Mucosa of descending colon (tissue), 3 donors: ENCODE data around the gene RBMXL2. TPM values are rescaled to one million over a fixed set of nuclear protein-coding genes. Genes with fewer than 3 reads are reported as not detected.

Source experiments
- ATAC-seq: fragments of 200-7000 bp; cut with Tn5 transposase; one replicate; pipeline ENCODE4 v1.9.1; 2020; ENCODE audit warnings: mild to moderate bottlenecking, moderate library complexity
- DNase-seq, 3 donors: peaks; one replicate each; pipeline ENCODE4 v3.0.0-alpha.2; 2020
- H3K36me3 ChIP-seq: fragments of 200-600 bp; one replicate; pipeline ENCODE4 v1.8.0; 2021; ENCODE audit warnings: low read depth, mild to moderate bottlenecking
- H3K4me1 ChIP-seq: fragments of 200-600 bp; one replicate; pipeline ENCODE4 v1.8.0; 2021; ENCODE audit warnings: low read depth, mild to moderate bottlenecking
- H3K4me3 ChIP-seq: fragments of 200-600 bp; one replicate; pipeline ENCODE4 v1.8.0; 2021; ENCODE audit warnings: mild to moderate bottlenecking
- H3K9me3 ChIP-seq: fragments of 200-600 bp; one replicate; pipeline ENCODE4 v1.8.0; 2021; ENCODE audit warnings: mild to moderate bottlenecking
- CTCF ChIP-seq: fragments of 200-600 bp; IDR thresholded peaks from one replicate; pipeline ENCODE4 v1.8.0; 2022; ENCODE audit warnings: antibody characterized with exemption, mild to moderate bottlenecking
- intact Hi-C, 2 donors: fragments of 100-400 bp; cut with DNase I in 1 of 2; cut with micrococcal nuclease in 1 of 2; formaldehyde crosslinking; loops; one replicate each; pipeline versions ENCODE4 v1.11.0 to v1.11.1; 2022; cut with DNase I, micrococcal nuclease
- total RNA-seq, 3 donors: library from RNA; stranded (reverse); fragmentation: NEBNext Ultra II Directional in 2 of 3; extraction: Animal tissue kit (Norgen Biotek cat#: 25700) in 2 of 3; gene quantifications; one replicate each; pipeline versions ENCODE4 v1.2.1 to v1.2.4, GENCODE V29; 2021 to 2023
- donor health status: DM: no; HTN: no; CAD: no; lungs with moderate emphysema.
- donor health status: DM: no; HTN: no; CAD: no.
- donor health status: DM: no; HTN: yes; CAD: no.

The RBMXL2 gene
- total RNA-seq, 3 donors from 2014 or later, result 0.20 TPM; not detected in 2

- DNase-seq (no peak), ATAC-seq (no peak)
- H3K4me3 ChIP-seq, result no peak overlapping the region
- no peaks in the 10 kb centered on the region for H3K9me3 ChIP-seq
- TF ChIP-seq CTCF, result no peak
- no peaks in the 10 kb centered on the region for H3K36me3 ChIP-seq
- no peaks in the 10 kb centered on the region for H3K4me1 ChIP-seq
- intact Hi-C loops, result no loop called here
These were observed 49.3 kb downstream of the RBMXL2 start for GRCh38 chr11:7138051-7138450.

Other genes with a start within 250 kb of the RBMXL2 start
- not detected for gene OR10A5, start 243.3 kb upstream of the RBMXL2 start, total RNA-seq
- under 1 TPM in 1 of 3 donors, not detected in 2; 0.06 TPM for gene OR10A2, start 225.9 kb upstream of the RBMXL2 start, total RNA-seq
- gene OR10A4, start 212.4 kb upstream of the RBMXL2 start, total RNA-seq, result not detected
- gene OR2D2, start 196.5 kb upstream of the RBMXL2 start, total RNA-seq, result 1 to 10 TPM in 1 of 3 donors, under 1 TPM in 2; 0.28 to 2.1 (median 0.53) TPM
- gene OR2D3, start 168.0 kb upstream of the RBMXL2 start, total RNA-seq, result not detected
- gene ZNF215, start 162.6 kb upstream of the RBMXL2 start, total RNA-seq, result 1 to 10 TPM; 3.0 to 7.5 (median 5.1) TPM
- gene ZNF214, start 68.7 kb upstream of the RBMXL2 start, total RNA-seq, result 1 to 10 TPM; 1.8 to 4.0 (median 3.4) TPM
- gene NLRP14, start 68.5 kb upstream of the RBMXL2 start, total RNA-seq, result under 1 TPM; 0.17 to 0.25 (median 0.24) TPM
- under 1 TPM; 0.12 to 0.57 (median 0.14) TPM for gene SYT9, start 162.9 kb downstream of the RBMXL2 start, total RNA-seq